ENCODE results near the gene SHB.

- TF ChIP-seq YY1 (IDR thresholded peaks at IDR 0.05; ENCODE audit: extremely low read depth, insufficient replicate concordance, low read depth, low read length) (no peak), CTCF (IDR thresholded peaks at IDR 0.05 in 2 of 3, conservative IDR thresholded peaks at IDR 0.05 in 1 of 3; ENCODE audit: borderline replicate concordance in 1 of 3, insufficient read depth in 1 of 3, low read depth in 2 of 3, low read length in 2 of 3) (no peak)
Observed at GRCh38 chr9:37969130-37969529, 99.9 kb downstream of the SHB start.
